Astrocyte of the spinal cord (primary cell): ENCODE results near the gene PRR5.

ENCODE experiments used
- DNase-seq: peaks from one replicate; pipeline ENCODE4 v3.0.0; 2011; ENCODE audit warnings: low read depth, low spot score
- H3K4me3 ChIP-seq: 2 replicates; pipeline ENCODE4 v1.5.1; 2011; ENCODE audit warnings: low read depth, mild to moderate bottlenecking, low read length, moderate library complexity
- in situ Hi-C: cut with HindIII; loops from 2 replicates; pipeline ENCODE4 v1.10.0; 2017; ENCODE audit warnings: low sequenced_read_pairs
- TF ChIP-seq, protein P1 (sequence below): IDR thresholded peaks from 2 replicates; pipeline ENCODE4 v1.5.1; 2012; ENCODE audit warnings: low read depth, mild to moderate bottlenecking, low read length, inconsistent platforms

PRR5 gene

DNA sequence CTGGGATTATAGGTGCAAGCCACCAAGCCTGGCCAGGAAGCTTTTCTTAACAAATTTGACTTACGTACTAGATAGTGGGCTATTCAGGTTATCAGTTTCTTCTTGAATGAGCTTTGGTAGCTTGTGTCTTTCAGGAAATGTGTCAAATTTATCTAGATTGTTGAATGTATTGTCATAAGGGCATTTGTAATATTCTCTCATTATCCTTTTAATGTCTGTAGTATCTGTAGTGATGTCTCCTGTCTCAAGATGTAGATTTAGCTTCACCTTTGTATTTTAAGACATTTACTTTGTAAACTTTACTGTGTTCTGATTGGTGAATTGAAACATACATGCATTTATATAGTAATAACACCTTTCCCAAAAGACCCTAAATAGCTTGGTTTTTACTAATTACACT lies 71.1 kb downstream of the PRR5 start:
- TF ChIP-seq, protein P1, sequence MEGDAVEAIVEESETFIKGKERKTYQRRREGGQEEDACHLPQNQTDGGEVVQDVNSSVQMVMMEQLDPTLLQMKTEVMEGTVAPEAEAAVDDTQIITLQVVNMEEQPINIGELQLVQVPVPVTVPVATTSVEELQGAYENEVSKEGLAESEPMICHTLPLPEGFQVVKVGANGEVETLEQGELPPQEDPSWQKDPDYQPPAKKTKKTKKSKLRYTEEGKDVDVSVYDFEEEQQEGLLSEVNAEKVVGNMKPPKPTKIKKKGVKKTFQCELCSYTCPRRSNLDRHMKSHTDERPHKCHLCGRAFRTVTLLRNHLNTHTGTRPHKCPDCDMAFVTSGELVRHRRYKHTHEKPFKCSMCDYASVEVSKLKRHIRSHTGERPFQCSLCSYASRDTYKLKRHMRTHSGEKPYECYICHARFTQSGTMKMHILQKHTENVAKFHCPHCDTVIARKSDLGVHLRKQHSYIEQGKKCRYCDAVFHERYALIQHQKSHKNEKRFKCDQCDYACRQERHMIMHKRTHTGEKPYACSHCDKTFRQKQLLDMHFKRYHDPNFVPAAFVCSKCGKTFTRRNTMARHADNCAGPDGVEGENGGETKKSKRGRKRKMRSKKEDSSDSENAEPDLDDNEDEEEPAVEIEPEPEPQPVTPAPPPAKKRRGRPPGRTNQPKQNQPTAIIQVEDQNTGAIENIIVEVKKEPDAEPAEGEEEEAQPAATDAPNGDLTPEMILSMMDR = no peak
- in situ Hi-C loops = no loop called here

DNA sequence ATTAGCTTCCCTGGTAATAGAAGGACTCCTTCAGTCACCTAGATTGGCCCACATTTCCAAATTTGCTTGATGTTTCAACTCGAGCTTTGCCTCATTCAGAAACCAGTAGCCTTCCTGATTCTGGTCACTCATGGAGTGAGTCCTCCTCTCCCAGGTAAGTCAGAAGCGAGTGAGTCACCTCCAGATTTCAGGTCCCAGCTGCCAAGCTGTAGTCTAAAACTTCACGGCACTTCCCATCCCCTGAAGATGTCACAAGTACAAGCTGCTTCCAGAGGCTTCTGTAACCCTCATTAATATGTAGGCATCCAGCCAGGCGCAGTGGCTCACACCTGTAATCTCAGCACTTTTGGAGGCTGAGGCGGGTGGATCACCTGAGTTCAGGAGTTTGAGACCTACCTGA lies 73.9 kb downstream of the PRR5 start:
- no peak for DNase-seq
- H3K4me3 ChIP-seq = no peak overlapping the region
- in situ Hi-C loops = no loop called here
- TF ChIP-seq, protein P1 = no peak

More for the DNA sequence above, 71.1 kb downstream of the PRR5 start:
- DNase-seq = no peak
- no peak overlapping the region for H3K4me3 ChIP-seq

DNA sequence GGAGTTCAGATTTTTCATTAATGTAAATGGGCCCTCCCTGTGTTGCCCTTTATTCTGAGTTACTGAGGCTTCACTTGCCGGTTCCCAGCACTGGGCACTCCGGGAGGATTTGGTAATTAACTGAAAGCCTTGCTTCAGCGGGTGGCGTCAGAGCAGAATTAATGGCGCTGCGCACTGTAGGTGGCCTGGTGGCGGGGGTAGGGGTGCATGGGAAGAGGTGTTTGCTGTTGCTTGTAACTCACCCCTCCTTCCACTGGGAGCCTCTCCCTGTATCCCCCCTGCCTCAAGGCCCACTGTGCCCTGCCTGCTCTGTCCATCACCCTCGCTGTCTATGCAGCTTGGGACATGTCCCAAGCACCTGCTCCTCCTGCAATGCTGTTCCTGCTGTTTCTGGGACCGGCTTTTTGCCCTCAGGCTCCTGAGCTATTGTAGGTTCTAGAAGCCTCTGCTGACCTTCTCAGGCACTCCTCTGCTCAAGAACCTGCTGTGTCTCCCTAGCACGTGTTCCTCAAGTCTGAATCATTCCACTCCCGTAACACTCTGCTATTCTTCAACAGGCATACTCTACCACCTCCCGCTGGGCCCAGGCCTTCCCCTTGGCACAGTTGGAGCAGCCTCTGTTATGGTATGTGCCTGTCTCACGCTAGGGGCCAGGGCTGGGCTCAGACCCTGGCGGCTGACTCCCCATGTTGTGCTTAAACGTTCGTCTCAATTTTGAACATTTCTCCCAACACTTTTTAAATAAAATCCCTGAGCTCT lies 74.8 kb downstream of the PRR5 start:
- in situ Hi-C loops = no loop called here
- DNase-seq = no peak
- H3K4me3 ChIP-seq = no peak overlapping the region
- TF ChIP-seq, protein P1 = no peak

DNA sequence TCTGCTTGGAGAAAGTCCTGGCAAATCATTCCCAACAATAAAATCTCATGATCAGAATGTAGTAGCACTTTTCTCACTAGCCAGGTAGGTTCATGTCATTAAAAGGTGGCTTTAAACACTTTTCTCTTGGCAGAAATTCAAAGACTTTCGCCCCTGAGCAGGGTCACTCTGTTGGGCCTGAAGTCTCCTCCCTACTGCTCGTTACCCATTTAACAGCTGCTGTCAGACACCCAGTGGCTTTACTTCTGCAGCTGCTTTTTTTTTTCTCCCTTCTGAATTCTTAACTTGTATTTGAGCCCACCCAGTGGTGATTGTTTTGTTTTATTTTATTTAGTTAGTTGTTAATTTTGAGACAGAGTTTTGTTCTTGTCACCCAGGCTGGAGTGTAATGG lies 75.4 kb downstream of the PRR5 start:
- no peak for DNase-seq

DNA sequence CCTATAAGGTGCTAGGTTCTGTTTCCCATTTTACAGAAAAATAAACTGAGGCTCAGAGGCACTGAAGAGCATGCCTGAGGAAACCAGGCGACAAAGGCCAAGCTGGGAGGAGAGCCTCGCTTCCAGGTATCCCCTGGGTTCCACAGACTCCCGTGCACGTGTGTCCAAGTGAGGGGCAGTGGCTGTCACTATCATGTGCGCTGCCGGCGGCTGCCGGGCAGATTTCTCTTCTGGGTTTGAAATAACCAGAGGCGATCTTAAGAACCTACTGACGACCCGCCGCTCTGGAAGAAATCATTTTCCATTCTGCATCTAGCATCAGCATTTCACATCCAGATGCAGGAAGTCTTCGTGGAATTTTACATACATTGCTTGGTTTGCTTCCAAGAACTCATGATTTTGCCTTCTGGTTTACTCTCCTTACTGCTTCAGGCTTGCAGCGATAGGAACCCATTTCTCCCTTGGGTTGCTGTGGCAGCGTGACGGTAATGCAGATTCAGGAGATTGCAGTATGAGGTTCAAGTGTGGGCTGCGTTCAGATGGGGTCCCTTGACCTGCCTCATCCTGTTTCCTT lies 79.0 kb downstream of the PRR5 start:
- TF ChIP-seq, protein P1 = no peak
- no peak for DNase-seq
- no peak overlapping the region for H3K4me3 ChIP-seq
- in situ Hi-C loops = no loop called here

More for the DNA sequence above, 75.4 kb downstream of the PRR5 start:
- TF ChIP-seq, protein P1 = no peak
- no peak overlapping the region for H3K4me3 ChIP-seq
- in situ Hi-C loops = no loop called here

DNA sequence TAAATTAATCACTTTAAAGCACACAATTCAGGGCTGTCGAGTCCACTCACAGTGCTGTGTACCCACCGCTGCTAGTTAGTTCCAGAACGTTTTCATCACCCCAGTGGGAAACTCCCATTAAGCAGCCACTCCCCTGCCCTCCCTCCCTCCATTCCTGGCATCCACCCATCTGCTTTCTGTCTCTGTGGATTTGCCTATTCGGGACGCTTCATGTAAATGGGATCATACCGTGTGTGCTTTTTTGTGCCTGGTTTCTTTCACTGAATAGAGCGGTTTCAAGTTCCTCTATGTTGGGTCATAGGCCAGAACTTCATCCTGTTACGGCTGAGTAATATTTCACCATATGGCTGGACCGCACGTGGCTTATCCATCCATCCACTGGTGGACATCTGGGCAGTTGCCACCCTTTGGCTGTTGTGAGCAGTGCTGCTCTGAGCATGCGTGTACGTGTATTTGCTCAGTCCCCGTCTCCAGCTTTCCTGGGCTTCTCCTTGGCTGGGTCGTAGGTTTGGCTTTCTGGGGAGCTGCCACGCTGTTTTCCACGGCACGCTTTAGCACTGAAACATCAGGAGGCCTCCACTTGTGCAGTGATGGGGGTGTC lies 80.5 kb downstream of the PRR5 start:
- in situ Hi-C loops = no loop called here

More for the DNA sequence above, 80.5 kb downstream of the PRR5 start:
- DNase-seq = no peak
- TF ChIP-seq, protein P1 = no peak
- H3K4me3 ChIP-seq = no peak overlapping the region
